Gastrocnemius medialis (tissue), 4 donors: Measurements from ENCODE around the gene PADI4.

ENCODE experiments used
- POLR2A ChIP-seq, 2 donors: fragments of 450-650 bp; IDR thresholded peaks; one replicate each; pipeline ENCODE4 v1.6.1; 2017; ENCODE audit warnings: antibody characterized with exemption in 2 of 2, mild to moderate bottlenecking in 2 of 2, moderate library complexity in 2 of 2
- TF ChIP-seq, protein P1 (sequence below), 5 experiments: fragments of 450-650 bp in 3 of 5; fragments of 200-600 bp in 2 of 5; sonication (generic) in 2 of 5; IDR thresholded peaks in 4 of 5; conservative IDR thresholded peaks in 1 of 5; 1 replicate in 4 of 5; 2 replicates in 1 of 5; pipeline ENCODE4 v1.5.1; 2016 to 2019; ENCODE audit warnings: antibody characterized with exemption in 5 of 5, mild to moderate bottlenecking in 3 of 5, moderate library complexity in 3 of 5

DNA sequence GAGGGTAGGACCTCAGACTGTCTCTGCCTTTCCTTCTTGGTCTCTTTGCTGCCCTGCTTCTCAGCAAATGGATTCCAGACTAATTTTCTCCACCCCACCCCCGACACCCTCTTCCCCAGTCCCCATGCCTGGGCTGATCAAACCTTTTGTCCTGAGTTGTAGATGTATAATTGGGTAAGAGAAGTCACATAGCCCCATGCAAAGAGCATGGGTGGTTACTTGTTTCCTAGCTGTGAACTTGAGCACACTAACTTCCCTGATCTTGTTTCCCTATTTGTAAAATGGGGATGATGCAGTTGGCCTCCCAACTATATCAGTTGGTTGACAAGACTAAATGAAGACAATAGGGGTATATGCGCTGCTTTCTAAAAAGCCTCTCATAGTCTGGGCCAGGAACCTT, 73.2 kb downstream of the PADI4 start:
- TF ChIP-seq, protein P1, sequence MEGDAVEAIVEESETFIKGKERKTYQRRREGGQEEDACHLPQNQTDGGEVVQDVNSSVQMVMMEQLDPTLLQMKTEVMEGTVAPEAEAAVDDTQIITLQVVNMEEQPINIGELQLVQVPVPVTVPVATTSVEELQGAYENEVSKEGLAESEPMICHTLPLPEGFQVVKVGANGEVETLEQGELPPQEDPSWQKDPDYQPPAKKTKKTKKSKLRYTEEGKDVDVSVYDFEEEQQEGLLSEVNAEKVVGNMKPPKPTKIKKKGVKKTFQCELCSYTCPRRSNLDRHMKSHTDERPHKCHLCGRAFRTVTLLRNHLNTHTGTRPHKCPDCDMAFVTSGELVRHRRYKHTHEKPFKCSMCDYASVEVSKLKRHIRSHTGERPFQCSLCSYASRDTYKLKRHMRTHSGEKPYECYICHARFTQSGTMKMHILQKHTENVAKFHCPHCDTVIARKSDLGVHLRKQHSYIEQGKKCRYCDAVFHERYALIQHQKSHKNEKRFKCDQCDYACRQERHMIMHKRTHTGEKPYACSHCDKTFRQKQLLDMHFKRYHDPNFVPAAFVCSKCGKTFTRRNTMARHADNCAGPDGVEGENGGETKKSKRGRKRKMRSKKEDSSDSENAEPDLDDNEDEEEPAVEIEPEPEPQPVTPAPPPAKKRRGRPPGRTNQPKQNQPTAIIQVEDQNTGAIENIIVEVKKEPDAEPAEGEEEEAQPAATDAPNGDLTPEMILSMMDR (IDR thresholded peaks at IDR 0.05 in 4 of 5, conservative IDR thresholded peaks at IDR 0.05 in 1 of 5) = no peak
- no peak for TF ChIP-seq POLR2A (IDR thresholded peaks at IDR 0.05)
